Measurements from ENCODE around the gene ZNF668.

Gene ZNF668

GRCh38 chr16:31042866-31043265 lies 31.2 kb downstream of the ZNF668 start:
- TF ChIP-seq CTCF (IDR thresholded peaks at IDR 0.05; ENCODE audit: borderline replicate concordance, control extremely low read depth, extremely low read depth, insufficient read depth, missing control alignments) = no peak
- in situ Hi-C loops (cut with MboI; ENCODE audit: low sequenced_read_pairs, unreplicated experiment) = no loop called here
- DNase-seq (ENCODE audit: low spot score) = no peak

GRCh38 chr16:31038993-31039392 lies 35.0 kb downstream of the ZNF668 start:
- no peak for DNase-seq (ENCODE audit: low spot score)
- in situ Hi-C loops (cut with MboI; ENCODE audit: low sequenced_read_pairs, unreplicated experiment) = no loop called here
- TF ChIP-seq CTCF (IDR thresholded peaks at IDR 0.05; ENCODE audit: borderline replicate concordance, control extremely low read depth, extremely low read depth, insufficient read depth, missing control alignments) = no peak

- no peak for DNase-seq (ENCODE audit: low spot score)
- no peak for TF ChIP-seq CTCF (IDR thresholded peaks at IDR 0.05; ENCODE audit: borderline replicate concordance, control extremely low read depth, extremely low read depth, insufficient read depth, missing control alignments)
- in situ Hi-C loops (cut with MboI; ENCODE audit: low sequenced_read_pairs, unreplicated experiment) = no loop called here
These were observed 37.3 kb downstream of the ZNF668 start for GRCh38 chr16:31036691-31037090.

- in situ Hi-C loops (cut with MboI; ENCODE audit: low sequenced_read_pairs, unreplicated experiment) = no loop called here
- TF ChIP-seq CTCF (IDR thresholded peaks at IDR 0.05; ENCODE audit: borderline replicate concordance, control extremely low read depth, extremely low read depth, insufficient read depth, missing control alignments) = no peak
- DNase-seq (ENCODE audit: low spot score) = peak; percentile 94
These were observed 40.1 kb downstream of the ZNF668 start for GRCh38 chr16:31033709-31034492.

GRCh38 chr16:31032736-31033708 lies 41.0 kb downstream of the ZNF668 start, which contains the start of gene STX4:
Gene STX4, plus strand, starts transcription at chr16:31033558. Its CDS starts 248 bp downstream, at chr16:31033806.
- DNase-seq (ENCODE audit: low spot score) = peak; percentile 96
- no peak for TF ChIP-seq CTCF (IDR thresholded peaks at IDR 0.05; ENCODE audit: borderline replicate concordance, control extremely low read depth, extremely low read depth, insufficient read depth, missing control alignments)

GRCh38 chr16:31031276-31031675 lies 42.8 kb downstream of the ZNF668 start:
- in situ Hi-C loops (cut with MboI; ENCODE audit: low sequenced_read_pairs, unreplicated experiment) = no loop called here
- no peak for TF ChIP-seq CTCF (IDR thresholded peaks at IDR 0.05; ENCODE audit: borderline replicate concordance, control extremely low read depth, extremely low read depth, insufficient read depth, missing control alignments)
- DNase-seq (ENCODE audit: low spot score) = no peak

More at GRCh38 chr16:31032736-31033708, 41.0 kb downstream of the ZNF668 start, which contains the start of gene STX4:
- in situ Hi-C loops (cut with MboI; ENCODE audit: low sequenced_read_pairs, unreplicated experiment) = no loop called here
